ENCODE results near the gene CKMT1B.
"Not testable (repeated sequence)": the region's sequence is repeated elsewhere in the genome, so short reads cannot be mapped to it uniquely, and the experiment has no call there.

CKMT1B gene

GRCh38 chr15:43593328-43594190 is at the start of gene CKMT1B:
Gene CKMT1B (plus strand): TSS chr15:43594027. CDS start chr15:43594219, 192 bp downstream.
- not testable (repeated sequence) for DNase-seq

GRCh38 chr15:43544266-43544665 is 49.6 kb upstream of the CKMT1B start:
- DNase-seq = no peak

GRCh38 chr15:43545426-43545825 is 48.4 kb upstream of the CKMT1B start:
- no peak for DNase-seq

- no peak for DNase-seq
These were observed 46.3 kb upstream of the CKMT1B start for GRCh38 chr15:43547539-43547938.

GRCh38 chr15:43550527-43551363 is 43.1 kb upstream of the CKMT1B start:
- DNase-seq = no peak

- no peak for DNase-seq
These were observed 41.6 kb upstream of the CKMT1B start for GRCh38 chr15:43552256-43552655.

GRCh38 chr15:43552986-43553385 is 40.8 kb upstream of the CKMT1B start:
- no peak for DNase-seq

- DNase-seq = not testable (repeated sequence)
These were observed 31.1 kb upstream of the CKMT1B start for GRCh38 chr15:43562753-43563152.

GRCh38 chr15:43563793-43564192 is 30.0 kb upstream of the CKMT1B start:
- DNase-seq = not testable (repeated sequence)

- DNase-seq = not testable (repeated sequence)
These were observed 27.2 kb upstream of the CKMT1B start for GRCh38 chr15:43566615-43567014.

- not testable (repeated sequence) for DNase-seq
These were observed 19.2 kb upstream of the CKMT1B start for GRCh38 chr15:43574607-43575006.

- not testable (repeated sequence) for DNase-seq
These were observed 3.9 kb upstream of the CKMT1B start, which contains the start of gene PPIP5K1 for GRCh38 chr15:43589778-43590466. Gene PPIP5K1 (minus strand): TSS chr15:43590208. CDS start chr15:43584504, 5,704 bp downstream.

- DNase-seq = not testable (repeated sequence)
These were observed 986 bp upstream of the CKMT1B start for GRCh38 chr15:43592841-43593240.

- not testable (repeated sequence) for DNase-seq
These were observed 5.3 kb downstream of the CKMT1B start for GRCh38 chr15:43599131-43599530.

- not testable (repeated sequence) for DNase-seq
These were observed 6.4 kb downstream of the CKMT1B start for GRCh38 chr15:43600200-43600599.

- DNase-seq = not testable (repeated sequence)
These were observed 8.4 kb downstream of the CKMT1B start for GRCh38 chr15:43602233-43602632.

- not testable (repeated sequence) for DNase-seq
These were observed 23.9 kb downstream of the CKMT1B start for GRCh38 chr15:43617750-43618149.

GRCh38 chr15:43618700-43619099 is 24.9 kb downstream of the CKMT1B start, which contains the start of gene STRC:
Gene STRC (minus strand): TSS chr15:43618800. CDS start chr15:43618722, 78 bp downstream.
- not testable (repeated sequence) for DNase-seq

GRCh38 chr15:43622068-43622799 is 28.4 kb downstream of the CKMT1B start:
- DNase-seq = not testable (repeated sequence)

GRCh38 chr15:43625106-43625505 is 31.3 kb downstream of the CKMT1B start:
- no peak for DNase-seq

GRCh38 chr15:43626937-43627336 is 33.1 kb downstream of the CKMT1B start:
- DNase-seq = not testable (repeated sequence)
